Suppressor macrophage (primary cell): Measurements from ENCODE around the gene DPH1.

Experiments used
- DNase-seq, 4 experiments: peaks; one replicate each; pipeline ENCODE4 v3.0.0-alpha.2; 2020 to 2022

The DPH1 gene

GRCh38 chr17:2050300-2051060, 20.5 kb downstream of the DPH1 start:
- peak; percentile 80 to 88 (median 84) for DNase-seq

GRCh38 chr17:2051061-2051932, 21.3 kb downstream of the DPH1 start:
- peak; percentile 59 to 81 (median 78) for DNase-seq

- DNase-seq = peak in 1 of 4 experiments; percentile 27
These were observed 22.1 kb downstream of the DPH1 start for GRCh38 chr17:2051933-2052559.

- peak; percentile 75 to 87 (median 78) for DNase-seq
These were observed 23.7 kb downstream of the DPH1 start for GRCh38 chr17:2053380-2054261.

GRCh38 chr17:2054262-2054511, 24.2 kb downstream of the DPH1 start:
- no peak for DNase-seq

- peak; percentile 75 to 91 (median 86) for DNase-seq
These were observed 24.7 kb downstream of the DPH1 start, which contains the start of gene HIC1 for GRCh38 chr17:2054512-2055291. Gene HIC1, plus strand, starts transcription at chr17:2055103. Its CDS starts 1,588 bp downstream, at chr17:2056691.

- DNase-seq = peak in 2 of 4 experiments; percentile 16 to 34
These were observed 25.6 kb downstream of the DPH1 start for GRCh38 chr17:2055292-2056205.

- DNase-seq = peak; percentile 59 to 84 (median 72)
These were observed 26.5 kb downstream of the DPH1 start for GRCh38 chr17:2056206-2057174.

- DNase-seq = peak in 2 of 4 experiments; percentile 45 to 52
These were observed 27.3 kb downstream of the DPH1 start for GRCh38 chr17:2057175-2057759.

GRCh38 chr17:2057760-2058585, 28.0 kb downstream of the DPH1 start:
- DNase-seq = peak in 3 of 4 experiments; percentile 39 to 56 (median 43)

GRCh38 chr17:2058586-2059546, 28.9 kb downstream of the DPH1 start:
- peak; percentile 86 to 94 (median 91) for DNase-seq

GRCh38 chr17:2059547-2060384, 29.8 kb downstream of the DPH1 start:
- no peak for DNase-seq

- no peak for DNase-seq
These were observed 30.4 kb downstream of the DPH1 start for GRCh38 chr17:2060385-2060658.

GRCh38 chr17:2060681-2061440, 30.9 kb downstream of the DPH1 start:
- DNase-seq = no peak

- no peak for DNase-seq
These were observed 31.5 kb downstream of the DPH1 start for GRCh38 chr17:2061441-2061958.
